Measurements from ENCODE around the gene HLA-DMB. TPM values are rescaled to one million over a fixed set of nuclear protein-coding genes. Genes with fewer than 3 reads are reported as not detected.

Gene HLA-DMB
- total RNA-seq (2014; rRNA removed) = 0.38 TPM in 1 of 2 replicates, not detected in the other
- 0.10 TPM for polyA plus RNA-seq (2012)

DNA sequence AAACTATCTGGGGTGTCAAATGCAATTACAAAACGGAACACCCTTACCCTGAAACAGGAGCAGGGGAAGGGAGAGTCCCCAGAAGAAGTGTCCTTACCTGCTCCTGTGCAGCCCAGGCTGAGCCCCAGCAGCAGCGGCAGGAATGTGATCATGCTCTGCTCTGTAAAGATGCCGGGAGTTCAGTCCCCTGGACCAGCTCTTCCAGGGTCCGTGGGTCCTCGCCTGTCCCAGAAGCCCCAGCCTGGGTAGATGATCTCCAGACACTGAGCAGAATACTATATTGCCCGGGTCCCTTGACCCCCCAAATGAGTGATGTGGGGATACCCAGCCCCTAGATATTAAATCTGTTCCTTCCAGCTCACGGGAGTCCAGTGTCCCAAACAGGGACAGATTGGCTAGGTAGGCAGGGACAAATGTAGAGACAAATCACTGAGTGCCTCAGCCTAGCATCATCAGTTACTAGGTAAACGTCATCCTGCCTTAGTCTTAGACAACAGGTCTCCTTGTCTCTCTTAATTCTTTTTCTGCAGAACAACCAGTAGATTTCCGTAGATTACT, at the start of gene HLA-DMB:
HLA-DMB (minus strand) TSS at position 373 of the 558 bp plus-strand sequence; CDS start at position 152, 221 bp downstream.
- peak; percentile 66 for DNase-seq (ENCODE audit: low read depth)

DNA sequence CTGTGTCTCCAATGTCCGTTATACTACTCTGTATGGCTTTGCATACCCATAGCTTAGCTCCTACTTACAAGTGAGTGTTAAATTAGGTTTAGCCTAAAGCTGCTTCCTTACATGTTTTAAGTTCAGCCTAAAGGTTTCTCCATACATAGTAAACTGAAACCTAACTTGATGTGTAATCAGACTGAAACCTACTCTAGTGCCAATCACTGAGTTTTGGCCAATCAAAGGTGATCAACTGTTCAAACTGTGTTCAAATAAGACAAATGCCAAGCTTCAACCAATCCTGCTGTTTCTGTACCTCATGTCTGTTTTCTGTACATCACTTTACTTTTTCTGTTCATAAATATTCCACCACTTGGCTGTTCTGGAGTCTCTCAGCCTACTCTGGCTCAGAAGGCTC, 48.5 kb upstream of the HLA-DMB start:
- no peak for DNase-seq (ENCODE audit: low read depth)

DNA sequence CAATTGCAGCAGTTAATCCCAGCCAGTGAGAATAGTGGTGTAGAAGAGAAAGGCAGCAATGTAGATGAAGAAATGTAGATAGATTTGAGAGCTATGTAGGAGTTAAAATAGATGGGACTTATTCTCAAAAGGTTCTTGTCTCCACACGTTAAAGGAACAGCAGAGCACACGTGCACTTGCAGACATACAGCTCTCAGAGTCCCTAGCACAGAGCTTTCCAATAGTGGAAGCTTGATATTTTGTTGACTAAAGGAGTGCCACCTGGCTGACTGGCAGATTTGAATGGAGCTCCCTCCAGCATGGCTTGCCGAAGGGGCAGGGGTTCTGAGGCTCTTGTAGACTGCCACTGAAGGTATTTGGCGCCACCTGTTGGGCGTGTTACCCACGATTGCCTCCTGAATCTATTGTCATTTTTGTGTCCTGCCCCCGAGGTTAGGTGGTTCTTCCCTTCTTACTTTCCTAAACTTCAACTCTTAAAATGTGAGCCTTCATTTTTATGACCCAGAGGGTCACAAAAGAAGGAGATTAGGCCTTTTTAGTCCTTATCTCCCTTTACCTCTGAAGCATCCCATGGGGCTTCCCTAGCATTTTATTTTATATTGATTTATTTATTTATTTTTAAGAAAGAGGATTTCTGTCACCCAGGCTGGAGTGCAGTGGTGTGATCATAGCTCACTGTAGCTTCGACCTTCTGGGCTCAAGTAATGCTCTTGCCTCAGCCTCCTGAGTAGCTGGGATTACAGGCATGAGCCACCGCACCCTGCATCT, 44.0 kb upstream of the HLA-DMB start:
- peak; percentile 75 for DNase-seq (ENCODE audit: low read depth)

DNA sequence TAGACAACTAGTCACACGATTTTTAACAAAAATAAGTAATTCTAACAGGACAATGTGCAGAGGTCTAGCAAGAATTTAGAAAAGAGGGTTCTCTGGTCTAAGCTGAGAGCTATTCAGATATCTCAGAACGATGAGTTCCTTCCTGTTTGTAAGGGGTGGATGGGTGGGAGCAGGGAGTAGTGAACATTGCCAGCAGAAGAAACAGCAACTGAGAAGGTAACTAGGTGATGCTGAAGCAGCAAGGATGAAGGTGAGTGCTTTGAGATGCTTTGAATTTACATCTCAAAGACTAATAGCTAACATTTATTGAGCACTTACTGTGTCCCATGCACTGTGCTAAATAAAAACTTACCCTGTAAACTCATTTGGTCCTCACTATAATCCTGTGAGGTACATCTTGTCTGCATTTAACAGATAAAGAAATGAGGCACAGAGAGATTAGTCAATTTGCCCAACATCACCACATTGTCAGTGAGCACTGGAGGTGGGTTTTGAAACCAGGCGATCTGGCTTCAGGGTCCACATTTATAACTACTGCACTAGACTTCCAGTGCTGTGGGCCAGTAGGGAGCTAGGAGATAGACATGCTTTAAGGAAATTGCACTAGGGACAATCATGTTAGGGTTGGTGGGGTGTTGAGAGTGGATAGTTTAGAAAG, 43.3 kb upstream of the HLA-DMB start:
- no peak for DNase-seq (ENCODE audit: low read depth)

DNA sequence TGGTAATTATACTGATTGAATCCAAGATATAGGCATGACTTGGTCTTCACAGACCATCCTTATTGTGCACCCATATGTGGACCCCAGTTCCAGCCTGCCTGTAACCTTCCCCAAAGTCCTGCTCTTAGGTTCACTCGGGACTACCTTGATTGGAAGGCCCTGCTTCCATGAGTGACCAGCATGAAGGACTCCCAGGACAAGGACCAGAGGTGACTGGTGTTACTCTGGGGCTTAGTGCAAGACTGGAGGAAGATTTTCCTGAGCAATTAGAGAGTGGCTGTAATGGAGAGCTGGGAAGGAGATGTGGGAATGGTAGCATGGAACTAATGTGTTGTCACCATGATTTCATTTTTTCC, 42.6 kb upstream of the HLA-DMB start:
- DNase-seq (ENCODE audit: low read depth) = no peak

DNA sequence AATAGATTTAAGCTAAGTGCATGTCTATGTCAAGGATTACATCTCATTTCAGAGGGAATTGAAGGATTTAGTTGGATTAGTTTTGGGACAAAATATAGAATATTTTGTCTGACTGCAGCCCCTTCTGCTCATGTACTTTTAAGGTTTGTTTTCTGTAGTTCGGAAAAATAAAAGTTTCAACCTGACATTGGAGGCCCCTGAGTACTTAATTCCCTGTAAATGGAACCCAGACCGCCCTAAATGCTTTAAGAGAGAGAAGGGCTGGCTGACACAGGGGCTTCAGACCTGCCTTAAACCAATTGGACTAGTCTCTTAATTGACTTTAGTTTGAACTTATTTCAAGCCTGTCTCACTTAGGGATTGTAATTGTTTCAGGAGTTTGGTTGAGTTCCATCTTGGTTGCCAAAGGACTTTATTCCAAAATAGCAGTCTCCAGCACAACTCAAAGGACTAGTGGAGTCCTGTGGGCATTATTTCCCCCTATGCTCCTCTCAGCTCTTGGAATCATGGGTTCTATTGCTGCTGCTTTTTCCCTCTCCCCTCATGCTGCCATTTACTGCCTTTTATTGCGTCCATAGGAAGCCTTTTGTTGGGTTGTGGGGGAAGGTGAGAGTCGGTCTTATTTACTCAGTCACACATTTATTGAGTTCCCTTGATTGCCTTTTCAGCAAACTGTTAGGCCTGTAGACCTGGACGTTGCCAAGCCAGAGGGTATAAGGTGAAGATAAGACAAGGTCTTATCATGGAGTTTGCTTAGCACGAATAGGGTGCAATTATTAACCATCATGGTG, 42.1 kb upstream of the HLA-DMB start:
- DNase-seq (ENCODE audit: low read depth) = no peak

DNA sequence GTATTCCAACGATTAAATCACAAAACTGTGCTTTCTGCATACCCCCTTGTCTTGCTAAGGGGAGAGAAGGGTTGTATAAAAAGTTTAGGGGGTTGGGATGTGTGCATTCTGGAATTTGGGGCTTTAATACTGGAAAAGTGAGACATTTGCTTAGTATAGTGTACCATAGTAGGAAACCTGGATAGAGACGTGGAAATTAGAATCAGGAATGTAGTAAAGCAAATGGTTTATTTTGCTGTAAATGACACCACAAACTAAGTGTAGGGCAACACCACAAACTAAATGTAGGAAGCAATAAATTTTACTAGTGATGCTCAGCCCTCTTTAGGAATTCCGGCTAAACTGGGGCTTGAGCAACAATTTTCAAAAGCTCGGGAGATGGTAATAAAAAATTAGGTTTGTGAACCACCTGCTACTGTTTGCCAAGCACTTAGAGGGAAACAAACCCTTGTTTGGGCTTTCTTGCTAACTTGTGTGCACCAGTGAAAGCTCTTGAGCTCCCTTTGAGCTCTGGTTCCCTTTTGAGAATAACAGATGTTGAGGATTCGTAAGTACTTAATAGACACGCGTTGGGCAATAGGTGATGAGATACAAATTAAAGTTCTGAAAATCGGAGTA, 41.4 kb upstream of the HLA-DMB start:
- no peak for DNase-seq (ENCODE audit: low read depth)

DNA sequence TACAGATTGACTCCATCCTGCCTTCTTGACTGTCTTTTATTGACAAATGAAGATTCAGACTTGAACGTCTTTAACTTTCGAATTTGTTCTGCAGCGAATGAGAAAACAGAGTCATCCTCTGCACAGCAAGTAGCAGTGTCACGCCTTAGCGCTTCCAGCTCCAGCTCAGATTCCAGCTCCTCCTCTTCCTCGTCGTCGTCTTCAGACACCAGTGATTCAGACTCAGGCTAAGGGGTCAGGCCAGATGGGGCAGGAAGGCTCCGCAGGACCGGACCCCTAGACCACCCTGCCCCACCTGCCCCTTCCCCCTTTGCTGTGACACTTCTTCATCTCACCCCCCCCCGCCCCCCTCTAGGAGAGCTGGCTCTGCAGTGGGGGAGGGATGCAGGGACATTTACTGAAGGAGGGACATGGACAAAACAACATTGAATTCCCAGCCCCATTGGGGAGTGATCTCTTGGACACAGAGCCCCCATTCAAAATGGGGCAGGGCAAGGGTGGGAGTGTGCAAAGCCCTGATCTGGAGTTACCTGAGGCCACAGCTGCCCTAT, 39.7 kb upstream of the HLA-DMB start:
- no peak for DNase-seq (ENCODE audit: low read depth)

DNA sequence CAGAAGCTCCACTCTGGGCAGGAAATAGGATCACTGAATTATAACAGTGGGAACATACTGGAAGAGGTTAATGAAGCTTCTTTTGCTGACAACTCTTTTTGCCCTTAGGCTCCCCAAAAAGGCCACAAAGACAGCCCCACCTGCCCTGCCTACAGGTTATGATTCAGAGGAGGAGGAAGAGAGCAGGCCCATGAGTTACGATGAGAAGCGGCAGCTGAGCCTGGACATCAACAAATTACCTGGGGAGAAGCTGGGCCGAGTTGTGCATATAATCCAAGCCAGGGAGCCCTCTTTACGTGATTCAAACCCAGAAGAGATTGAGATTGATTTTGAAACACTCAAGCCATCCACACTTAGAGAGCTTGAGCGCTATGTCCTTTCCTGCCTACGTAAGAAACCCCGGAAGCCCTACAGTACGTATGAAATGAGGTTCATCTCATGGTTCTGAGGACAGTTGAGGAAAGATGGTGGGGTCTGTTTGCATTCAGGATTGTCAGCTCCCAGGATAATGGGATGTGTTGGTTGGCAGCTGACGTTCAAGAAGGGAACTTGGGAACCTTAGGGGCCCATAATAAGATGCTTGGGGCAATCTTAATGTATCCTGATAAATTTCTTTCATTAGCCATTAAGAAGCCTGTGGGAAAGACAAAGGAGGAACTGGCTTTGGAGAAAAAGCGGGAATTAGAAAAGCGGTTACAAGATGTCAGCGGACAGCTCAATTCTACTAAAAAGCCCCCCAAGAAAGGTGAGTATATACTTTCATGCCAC, 39.1 kb upstream of the HLA-DMB start:
- DNase-seq (ENCODE audit: low read depth) = no peak

DNA sequence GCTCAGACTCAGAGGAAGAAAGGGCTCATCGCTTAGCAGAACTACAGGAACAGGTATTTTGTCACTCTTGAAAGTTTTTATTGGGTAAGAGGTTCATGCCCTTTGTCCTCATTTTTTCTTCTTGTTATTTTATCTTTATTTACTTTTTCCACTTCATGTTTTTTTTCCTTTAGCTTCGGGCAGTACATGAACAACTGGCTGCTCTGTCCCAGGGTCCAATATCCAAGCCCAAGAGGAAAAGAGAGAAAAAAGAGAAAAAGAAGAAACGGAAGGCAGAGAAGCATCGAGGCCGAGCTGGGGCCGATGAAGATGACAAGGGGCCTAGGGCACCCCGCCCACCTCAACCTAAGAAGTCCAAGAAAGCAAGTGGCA, 37.1 kb upstream of the HLA-DMB start:
- no peak for DNase-seq (ENCODE audit: low read depth)

DNA sequence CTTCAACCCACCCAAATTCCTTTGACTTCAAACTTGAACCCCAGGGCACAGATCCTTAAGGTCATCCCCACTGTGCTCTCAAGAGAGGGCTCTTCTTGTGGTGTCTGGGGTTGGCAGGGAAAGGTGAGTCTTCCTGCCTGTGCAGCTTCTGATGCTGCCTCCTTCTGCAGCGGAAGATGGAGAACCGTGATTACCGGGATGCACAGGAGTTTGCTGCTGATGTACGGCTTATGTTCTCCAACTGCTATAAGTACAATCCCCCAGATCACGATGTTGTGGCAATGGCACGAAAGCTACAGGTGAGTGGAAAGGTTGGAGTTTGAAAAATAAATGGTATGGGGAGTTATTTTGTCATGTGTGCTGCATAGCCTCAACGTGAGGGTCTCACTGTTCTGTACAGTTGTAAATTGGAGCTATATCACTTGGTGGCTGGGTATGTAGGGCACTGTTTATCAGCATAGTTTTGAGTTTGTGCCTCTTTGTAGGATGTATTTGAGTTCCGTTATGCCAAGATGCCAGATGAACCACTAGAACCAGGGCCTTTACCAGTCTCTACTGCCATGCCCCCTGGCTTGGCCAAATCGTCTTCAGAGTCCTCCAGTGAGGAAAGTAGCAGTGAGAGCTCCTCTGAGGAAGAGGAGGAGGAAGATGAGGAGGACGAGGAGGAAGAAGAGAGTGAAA, 36.6 kb upstream of the HLA-DMB start:
- no peak for DNase-seq (ENCODE audit: low read depth)

DNA sequence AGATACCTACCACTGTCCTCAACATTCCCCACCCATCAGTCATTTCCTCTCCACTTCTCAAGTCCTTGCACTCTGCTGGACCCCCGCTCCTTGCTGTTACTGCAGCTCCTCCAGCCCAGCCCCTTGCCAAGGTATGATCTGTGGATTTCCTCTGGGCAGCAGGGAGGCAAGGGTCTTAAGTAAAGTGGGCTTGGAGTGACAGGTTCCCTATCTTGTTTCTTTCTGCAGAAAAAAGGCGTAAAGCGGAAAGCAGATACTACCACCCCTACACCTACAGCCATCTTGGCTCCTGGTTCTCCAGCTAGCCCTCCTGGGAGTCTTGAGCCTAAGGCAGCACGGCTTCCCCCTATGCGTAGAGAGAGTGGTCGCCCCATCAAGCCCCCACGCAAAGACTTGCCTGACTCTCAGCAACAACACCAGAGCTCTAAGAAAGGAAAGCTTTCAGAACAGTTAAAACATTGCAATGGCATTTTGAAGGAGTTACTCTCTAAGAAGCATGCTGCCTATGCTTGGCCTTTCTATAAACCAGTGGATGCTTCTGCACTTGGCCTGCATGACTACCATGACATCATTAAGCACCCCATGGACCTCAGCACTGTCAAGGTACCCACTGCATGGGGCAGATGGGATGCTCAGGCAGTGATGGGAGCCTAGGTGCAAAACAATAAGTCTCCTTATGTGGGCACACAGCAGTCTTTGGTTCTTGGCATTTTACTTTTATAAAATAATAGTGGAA, 35.7 kb upstream of the HLA-DMB start:
- no peak for DNase-seq (ENCODE audit: low read depth)

DNA sequence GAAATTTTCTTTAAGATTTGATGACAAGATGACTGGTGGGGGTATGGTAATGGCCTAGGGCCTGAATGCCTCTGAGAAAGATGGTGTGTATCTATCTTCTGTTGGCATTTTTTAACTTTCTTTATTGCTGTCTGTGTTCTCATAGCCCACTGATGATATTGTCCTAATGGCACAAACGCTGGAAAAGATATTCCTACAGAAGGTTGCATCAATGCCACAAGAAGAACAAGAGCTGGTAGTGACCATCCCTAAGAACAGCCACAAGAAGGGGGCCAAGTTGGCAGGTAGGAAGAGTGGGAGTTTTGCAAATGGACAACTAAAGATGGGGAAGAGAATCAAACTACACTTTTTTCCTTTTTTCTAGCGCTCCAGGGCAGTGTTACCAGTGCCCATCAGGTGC, 35.1 kb upstream of the HLA-DMB start:
- DNase-seq (ENCODE audit: low read depth) = no peak

DNA sequence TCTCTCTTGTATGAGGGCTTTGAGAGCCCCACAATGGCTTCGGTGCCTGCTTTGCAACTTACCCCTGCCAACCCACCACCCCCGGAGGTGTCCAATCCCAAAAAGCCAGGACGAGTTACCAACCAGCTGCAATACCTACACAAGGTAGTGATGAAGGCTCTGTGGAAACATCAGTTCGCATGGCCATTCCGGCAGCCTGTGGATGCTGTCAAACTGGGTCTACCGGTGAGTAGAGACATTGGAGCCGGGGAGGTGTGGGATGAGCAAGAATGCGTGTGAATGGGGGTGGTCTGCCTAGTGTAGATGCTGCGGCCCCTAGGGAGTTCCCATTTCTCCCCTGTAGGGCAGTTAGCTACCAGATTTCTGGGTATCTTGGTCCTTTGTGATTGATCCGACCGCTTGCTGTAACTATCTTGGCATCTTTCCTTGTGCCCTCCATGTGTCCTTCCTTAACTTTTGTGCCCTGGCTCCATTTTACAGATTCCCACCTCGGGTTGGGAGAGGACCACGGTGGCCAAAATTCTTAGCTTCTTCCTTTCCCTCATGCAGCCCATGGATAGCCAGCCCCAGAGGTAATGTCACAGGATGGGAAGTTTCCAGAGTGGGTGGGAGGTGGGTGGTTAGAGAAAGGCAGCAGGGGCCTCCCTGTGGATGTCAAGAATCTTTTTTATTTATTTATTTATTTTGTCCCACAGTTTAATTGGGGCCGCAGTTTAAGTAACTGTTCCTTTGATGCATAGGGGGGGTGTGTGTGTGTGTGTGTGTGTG, 33.9 kb upstream of the HLA-DMB start:
- DNase-seq (ENCODE audit: low read depth) = no peak

DNA sequence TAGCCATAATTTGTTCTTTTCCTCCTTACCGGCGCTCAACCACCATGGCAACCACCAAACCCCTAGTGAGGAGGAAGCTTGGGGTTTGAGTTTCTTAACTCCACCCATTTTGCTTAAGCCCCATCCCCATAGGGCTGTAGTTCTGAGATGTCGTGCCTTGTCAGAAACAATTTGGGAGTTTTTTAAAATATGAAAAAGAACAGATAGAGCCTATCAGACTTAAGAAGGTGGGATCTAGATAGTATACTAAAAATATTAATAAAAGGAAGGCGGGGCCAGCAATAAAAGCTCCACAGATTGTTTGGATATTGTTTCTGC, 33.1 kb upstream of the HLA-DMB start:
- peak; percentile 69 for DNase-seq (ENCODE audit: low read depth)

DNA sequence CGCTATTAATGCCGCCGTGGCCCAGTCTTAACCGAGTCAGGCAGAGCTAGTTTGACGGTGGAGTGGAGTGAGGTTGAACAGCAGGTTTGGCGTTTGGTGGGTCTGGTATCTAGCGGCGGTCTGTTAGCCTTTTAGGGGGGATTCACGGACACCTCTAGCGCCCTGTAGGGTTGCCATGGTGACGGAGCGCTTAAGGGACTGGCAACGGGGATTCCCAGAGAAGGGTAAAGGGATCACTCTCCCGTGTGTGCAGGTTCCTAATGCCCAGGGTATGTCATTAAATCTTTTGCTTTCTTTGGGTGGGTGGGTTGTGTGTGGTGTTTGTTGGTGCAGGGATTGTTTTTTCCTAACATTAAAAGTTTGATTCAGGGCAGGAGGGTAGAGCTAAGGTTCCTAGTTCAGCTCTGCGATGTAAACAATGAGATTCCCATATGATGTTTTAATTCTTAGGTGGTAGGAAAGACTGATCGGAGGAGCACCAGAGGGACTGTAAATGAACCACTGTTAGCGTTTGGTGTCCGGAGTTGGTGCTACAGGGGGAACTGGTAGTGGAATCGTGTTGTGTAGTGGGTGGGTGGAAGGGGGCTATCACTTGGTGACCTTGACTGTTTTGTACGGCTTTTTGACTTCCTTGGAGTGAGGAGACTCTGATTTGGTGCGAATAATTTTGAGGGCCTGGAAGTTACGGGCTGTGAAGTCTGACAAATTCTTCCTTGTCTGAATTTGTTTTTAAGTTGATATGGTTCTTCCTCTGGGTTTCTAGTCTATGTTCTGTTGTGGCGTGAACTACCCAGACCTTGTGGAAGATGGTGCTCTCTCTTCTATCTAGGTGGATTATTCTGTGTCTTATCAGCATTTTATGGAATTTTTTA, 32.6 kb upstream of the HLA-DMB start:
- peak; percentile 36 for DNase-seq (ENCODE audit: low read depth)

DNA sequence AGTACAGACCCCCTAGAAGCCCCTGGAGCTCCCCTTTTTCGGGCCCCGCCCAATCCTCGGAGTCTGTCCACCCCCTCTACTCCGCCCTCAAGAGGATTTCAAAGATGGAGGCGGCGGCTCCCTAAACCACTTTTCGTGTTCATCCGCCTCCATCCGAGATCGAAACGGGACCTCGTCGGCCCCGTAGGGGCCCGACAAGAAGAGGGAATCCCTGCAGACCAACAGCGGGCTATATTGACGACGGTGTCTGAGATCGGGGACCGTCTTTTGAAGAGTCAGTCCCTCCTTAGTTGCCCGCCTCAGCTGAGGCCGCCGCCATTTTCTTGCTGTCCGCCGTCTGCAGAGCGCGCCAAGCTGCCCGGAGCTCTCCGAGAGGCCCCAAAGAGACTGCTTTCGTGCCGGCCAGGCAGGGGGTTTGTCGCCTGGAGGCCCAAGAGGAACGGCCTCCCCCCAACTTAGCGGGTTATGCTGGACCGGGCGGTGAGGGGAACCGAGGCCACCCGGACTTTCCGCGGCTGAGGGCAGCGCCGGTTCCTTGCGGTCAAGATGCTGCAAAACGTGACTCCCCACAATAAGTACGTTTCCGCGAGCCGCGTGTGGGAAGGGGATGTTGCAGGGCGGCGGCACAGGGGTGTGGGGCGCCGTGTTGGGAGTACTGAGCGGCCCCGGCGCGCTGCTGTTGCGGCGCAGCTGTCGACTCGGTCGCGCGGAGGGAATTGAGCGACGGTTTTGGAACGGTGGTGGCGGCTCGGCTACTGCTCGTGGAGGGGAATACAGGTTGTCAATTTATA, 31.7 kb upstream of the HLA-DMB start:
- DNase-seq (ENCODE audit: low read depth) = no peak
